Gastroesophageal sphincter (tissue), 3 donors: Measurements from ENCODE around the gene ABRACL.

ENCODE experiments used
- EP300 ChIP-seq: sonication (generic); formaldehyde crosslinking; IDR thresholded peaks from one replicate; pipeline ENCODE4 v1.6.1; 2017; ENCODE audit warnings: antibody characterized with exemption, mild to moderate bottlenecking
- POLR2A ChIP-seq, 2 donors: fragments of 450-650 bp; IDR thresholded peaks; one replicate each; pipeline ENCODE4 v1.6.1; 2017; ENCODE audit warnings: antibody characterized with exemption in 2 of 2, mild to moderate bottlenecking in 2 of 2, moderate library complexity in 1 of 2
- POLR2AphosphoS5 ChIP-seq: sonication (generic); formaldehyde crosslinking; IDR thresholded peaks from one replicate; pipeline ENCODE4 v1.6.1; 2017; ENCODE audit warnings: antibody characterized with exemption
- TF ChIP-seq, protein P1 (sequence below), 4 experiments: fragments of 200-600 bp in 2 of 4; fragments of 450-650 bp in 2 of 4; sonication (generic) in 1 of 4; IDR thresholded peaks; one replicate each; pipeline ENCODE4 v1.5.1; 2017 to 2019; ENCODE audit warnings: antibody characterized with exemption in 4 of 4, mild to moderate bottlenecking in 2 of 4, moderate library complexity in 2 of 4

DNA sequence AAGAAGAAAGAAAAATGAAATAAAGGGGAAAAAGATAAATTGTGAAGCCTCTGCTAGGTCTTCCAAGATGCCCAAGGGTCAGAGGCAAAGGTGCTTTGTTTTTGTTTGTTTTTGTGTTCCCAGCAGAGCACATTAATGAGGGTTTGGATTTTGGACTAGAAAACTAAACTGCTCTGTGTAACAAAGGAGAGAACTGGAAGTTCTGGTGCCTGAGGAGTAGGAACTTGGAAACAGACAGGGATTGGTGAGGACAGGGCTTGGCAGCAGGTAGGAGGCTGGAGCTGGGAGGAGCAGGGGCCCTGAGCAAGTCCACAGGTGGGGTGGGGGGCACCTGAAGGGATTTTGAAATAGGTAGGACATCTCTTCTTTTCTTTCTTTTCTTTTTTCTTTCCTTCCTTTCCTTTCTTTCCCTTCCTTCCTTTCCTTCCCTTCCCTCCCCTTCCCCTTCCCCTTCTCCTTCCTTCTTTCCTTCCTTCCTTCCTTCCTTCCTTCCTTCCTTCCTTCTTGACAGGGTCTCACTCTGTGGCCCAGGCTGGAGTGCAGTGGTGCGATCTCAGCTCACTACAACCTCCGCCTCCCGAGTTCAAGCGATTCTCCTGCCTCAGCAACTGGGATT is 15.3 kb upstream of the ABRACL start:
- TF ChIP-seq, protein P1, sequence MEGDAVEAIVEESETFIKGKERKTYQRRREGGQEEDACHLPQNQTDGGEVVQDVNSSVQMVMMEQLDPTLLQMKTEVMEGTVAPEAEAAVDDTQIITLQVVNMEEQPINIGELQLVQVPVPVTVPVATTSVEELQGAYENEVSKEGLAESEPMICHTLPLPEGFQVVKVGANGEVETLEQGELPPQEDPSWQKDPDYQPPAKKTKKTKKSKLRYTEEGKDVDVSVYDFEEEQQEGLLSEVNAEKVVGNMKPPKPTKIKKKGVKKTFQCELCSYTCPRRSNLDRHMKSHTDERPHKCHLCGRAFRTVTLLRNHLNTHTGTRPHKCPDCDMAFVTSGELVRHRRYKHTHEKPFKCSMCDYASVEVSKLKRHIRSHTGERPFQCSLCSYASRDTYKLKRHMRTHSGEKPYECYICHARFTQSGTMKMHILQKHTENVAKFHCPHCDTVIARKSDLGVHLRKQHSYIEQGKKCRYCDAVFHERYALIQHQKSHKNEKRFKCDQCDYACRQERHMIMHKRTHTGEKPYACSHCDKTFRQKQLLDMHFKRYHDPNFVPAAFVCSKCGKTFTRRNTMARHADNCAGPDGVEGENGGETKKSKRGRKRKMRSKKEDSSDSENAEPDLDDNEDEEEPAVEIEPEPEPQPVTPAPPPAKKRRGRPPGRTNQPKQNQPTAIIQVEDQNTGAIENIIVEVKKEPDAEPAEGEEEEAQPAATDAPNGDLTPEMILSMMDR (IDR thresholded peaks at IDR 0.05): no peak
- no peak for TF ChIP-seq POLR2A (IDR thresholded peaks at IDR 0.05)
- no peak for TF ChIP-seq EP300
- no peak for TF ChIP-seq POLR2AphosphoS5
